Retinal pigment epithelial cell (primary cell): ENCODE measurements around the gene TMPO.
"Not testable (repeated sequence)": the region's sequence is repeated elsewhere in the genome, so short reads cannot be mapped to it uniquely, and the experiment has no call there.

Source experiments
- DNase-seq: peaks from one replicate; pipeline ENCODE4 v3.0.0-alpha.2; 2010; ENCODE audit warnings: low read depth
- H3K4me3 ChIP-seq: 2 replicates; pipeline ENCODE4 v1.5.1; 2011; ENCODE audit warnings: mild to moderate bottlenecking, low read length, control low read depth, moderate library complexity
- TF ChIP-seq, protein P1 (sequence below): conservative IDR thresholded peaks from 2 replicates; pipeline ENCODE4 v1.5.1; 2011; ENCODE audit warnings: low read depth, low read length, control low read depth, inconsistent platforms

TMPO gene

DNA sequence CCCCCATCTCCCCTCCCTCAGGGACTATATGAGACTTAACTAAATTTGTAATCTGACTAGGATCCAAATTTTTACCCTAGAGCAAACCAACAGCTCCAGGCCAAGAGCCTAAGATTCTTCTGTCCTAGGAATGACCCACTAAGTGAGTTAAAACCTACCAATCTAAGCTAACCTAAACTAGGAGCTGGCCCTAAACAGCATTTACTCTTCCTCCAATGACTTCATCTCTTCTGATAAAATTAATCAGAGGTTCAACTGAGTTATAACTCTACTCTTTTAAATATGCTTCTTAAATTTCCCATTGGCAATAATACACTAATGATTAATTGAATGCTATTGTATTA is 39.9 kb upstream of the TMPO start:
- no peak for DNase-seq
- TF ChIP-seq, protein P1, sequence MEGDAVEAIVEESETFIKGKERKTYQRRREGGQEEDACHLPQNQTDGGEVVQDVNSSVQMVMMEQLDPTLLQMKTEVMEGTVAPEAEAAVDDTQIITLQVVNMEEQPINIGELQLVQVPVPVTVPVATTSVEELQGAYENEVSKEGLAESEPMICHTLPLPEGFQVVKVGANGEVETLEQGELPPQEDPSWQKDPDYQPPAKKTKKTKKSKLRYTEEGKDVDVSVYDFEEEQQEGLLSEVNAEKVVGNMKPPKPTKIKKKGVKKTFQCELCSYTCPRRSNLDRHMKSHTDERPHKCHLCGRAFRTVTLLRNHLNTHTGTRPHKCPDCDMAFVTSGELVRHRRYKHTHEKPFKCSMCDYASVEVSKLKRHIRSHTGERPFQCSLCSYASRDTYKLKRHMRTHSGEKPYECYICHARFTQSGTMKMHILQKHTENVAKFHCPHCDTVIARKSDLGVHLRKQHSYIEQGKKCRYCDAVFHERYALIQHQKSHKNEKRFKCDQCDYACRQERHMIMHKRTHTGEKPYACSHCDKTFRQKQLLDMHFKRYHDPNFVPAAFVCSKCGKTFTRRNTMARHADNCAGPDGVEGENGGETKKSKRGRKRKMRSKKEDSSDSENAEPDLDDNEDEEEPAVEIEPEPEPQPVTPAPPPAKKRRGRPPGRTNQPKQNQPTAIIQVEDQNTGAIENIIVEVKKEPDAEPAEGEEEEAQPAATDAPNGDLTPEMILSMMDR = no peak
- no peak overlapping the region for H3K4me3 ChIP-seq

DNA sequence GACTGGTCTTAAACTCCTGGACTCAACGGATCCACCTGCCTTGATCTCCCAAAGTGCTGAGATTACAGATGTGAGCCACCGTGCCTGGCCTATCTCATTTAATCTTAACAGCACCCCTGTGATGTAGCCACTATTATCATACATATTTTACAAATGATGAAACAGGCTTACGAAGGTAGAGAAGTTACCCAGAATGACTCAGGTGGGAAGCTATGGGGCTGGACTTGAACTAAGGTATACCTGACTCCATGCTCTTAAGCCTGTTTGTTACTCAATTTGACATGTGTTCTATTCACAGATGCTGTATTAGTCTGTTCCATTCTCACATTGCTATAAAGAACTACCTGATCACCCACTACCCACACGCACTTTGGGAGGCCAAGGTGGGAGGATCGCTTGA is 36.8 kb upstream of the TMPO start:
- DNase-seq = no peak
- TF ChIP-seq, protein P1 = no peak
- H3K4me3 ChIP-seq = no peak overlapping the region

DNA sequence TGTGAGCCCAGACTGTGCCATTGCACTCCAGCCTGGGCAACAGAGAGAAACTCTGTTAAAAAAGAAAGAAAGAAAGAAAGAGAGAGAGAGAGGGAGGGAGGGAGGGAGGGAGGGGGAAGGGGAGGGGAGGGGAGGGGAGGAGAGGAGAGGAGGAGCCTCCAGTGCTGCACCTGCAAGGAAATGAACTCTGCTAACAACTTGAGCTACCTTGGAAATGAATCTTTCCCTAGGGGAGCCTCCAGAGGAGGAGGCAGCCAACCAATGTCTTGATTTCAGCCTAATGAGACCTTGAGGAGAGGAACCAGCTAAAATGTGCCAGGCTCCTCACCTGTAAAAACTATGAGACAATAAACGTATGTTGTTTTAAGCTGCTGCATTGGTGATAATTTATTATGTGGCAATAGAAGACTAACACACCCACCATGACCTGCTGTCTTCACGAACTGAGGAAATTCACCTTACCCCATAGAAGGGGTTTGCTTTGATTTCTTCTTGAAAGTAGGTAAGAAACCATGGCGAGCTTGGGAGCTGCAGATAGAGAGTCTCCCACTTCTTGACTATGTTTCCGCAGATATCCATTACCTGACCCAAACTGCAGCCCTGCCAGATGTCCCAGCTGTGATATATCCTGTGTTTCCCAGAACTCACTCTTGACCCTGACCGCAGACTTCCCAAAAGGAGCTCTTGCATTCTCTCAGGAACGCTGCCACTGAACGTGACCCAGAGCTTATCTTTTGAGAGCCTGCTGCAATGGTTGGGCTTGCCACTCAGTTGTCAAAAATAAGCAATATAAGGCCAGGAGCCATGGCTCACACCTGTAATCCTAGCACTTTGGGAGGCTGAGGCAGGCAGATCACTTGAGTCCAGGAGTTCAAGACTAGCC is 31.5 kb upstream of the TMPO start:
- TF ChIP-seq, protein P1 = no peak
- no peak for DNase-seq
- no peak overlapping the region for H3K4me3 ChIP-seq

DNA sequence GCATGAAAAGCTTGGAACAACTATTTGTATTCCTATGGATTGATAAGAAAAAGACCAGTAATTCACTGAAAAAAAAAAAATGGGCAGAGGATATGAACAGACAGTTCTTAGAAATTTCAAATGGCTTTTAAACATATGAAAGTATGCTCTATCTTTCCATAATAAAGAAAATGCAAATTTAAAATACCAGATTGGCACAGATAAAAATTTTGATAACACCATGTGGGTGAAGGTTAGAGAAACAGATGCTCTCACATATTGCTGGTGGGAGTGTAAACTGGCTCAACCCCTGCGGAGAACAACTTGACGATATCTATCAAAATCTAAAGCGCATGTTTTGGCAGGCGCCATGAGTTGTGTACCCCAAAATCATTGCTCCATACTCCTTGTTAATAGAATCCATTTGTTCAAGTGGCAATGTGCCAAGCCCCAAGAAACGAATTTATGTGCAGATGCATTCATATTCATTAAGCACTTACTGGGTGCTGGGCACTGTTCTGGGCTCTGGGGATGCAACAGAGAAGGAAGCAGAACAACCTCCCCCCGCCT is 29.5 kb upstream of the TMPO start:
- TF ChIP-seq, protein P1 = no peak
- no peak for DNase-seq
- no peak overlapping the region for H3K4me3 ChIP-seq

DNA sequence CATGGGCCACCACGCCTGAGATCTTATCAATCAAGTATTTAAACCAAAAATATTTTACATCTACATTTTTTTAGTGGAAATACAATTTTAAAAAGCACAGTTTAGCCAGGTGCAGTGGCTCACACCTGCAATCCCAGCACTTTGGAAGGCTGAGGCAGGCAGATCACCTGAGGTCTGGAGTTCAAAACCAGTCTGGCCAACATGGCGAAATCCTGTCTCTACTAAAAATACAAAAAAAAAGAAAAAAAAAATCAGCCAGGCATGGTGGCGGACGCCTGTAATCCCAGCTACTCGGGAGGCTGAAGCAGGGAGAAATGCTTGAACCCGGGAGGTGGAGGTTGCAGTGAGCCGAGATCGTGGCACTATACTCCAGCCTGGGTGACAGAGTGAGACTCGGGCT is 27.0 kb upstream of the TMPO start:
- not testable (repeated sequence) for H3K4me3 ChIP-seq, DNase-seq

DNA sequence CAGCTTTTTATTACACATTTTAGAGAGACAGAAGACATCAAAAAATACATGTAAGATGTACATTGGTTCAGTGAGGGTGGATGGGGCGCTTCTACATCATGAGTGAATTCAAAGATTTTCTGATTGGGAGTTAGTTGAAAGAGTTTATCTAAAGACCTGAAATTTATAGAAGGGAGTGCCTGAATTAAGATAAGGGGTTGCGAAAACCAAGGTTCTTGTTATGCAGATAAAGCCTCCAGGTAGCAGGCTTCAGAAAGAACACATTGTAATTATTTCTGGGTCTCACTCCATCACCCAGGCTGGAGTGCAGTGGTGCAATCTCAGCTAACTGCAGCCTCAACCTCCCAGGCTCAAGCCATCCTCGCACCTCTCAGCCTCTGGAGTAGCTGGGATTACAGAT is 26.2 kb upstream of the TMPO start:
- DNase-seq = no peak
- TF ChIP-seq, protein P1 = no peak
- no peak overlapping the region for H3K4me3 ChIP-seq

DNA sequence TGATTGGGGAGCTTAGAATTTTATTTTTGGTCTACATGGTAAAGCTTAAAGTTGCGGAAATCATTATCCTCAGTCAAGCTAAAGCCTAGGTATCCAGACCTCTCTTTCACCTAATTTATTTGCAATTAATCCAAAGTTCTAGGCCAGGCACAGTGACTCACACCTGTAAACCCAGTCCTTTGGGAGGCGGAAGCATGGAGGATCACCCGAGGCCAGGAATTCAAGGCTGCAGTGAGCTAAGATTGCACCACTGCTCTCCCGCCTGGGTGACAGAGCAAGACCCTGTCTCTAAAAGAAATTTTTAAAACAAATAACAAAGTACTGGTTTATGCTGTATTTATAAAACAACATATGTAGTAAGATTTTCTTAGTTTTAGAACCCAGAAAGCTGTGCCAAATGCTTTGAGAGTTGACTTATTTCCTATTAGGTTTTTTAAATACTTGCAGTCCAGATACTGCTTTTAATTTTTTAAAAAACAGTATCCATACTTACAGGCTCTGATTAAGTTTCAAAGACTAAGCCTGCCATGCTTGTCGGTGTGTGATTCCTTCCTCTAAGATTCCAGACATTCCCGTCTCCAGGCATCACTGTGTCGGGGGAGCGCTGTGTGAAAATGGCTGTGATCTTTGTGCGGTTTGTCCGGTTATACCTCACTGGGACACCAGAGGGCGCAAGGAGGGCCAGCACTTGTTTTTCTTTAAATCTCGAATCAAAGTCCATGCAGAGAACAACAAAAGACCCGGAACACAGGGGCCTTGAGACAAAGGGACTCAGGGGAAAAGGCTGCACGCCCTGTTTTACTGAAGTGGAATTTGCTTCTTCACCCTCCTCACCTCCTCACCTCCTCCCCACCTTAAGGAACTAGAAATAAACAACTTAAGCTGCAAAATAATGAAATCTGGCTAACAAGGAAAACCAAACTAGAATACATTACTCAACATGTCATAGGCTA is 24.6 kb upstream of the TMPO start:
- peak overlapping the region; percentile 17 for H3K4me3 ChIP-seq
- TF ChIP-seq, protein P1 = peak; percentile 90
- peak; percentile 77 for DNase-seq
